GM10847 (cell line): ENCODE measurements around the gene SLC26A2.

Experiments used
- POLR2A ChIP-seq: IDR thresholded peaks from 2 replicates; pipeline ENCODE4 v1.6.1; 2011; ENCODE audit not compliant: insufficient read length; ENCODE audit errors: extremely low read depth

SLC26A2 gene

DNA sequence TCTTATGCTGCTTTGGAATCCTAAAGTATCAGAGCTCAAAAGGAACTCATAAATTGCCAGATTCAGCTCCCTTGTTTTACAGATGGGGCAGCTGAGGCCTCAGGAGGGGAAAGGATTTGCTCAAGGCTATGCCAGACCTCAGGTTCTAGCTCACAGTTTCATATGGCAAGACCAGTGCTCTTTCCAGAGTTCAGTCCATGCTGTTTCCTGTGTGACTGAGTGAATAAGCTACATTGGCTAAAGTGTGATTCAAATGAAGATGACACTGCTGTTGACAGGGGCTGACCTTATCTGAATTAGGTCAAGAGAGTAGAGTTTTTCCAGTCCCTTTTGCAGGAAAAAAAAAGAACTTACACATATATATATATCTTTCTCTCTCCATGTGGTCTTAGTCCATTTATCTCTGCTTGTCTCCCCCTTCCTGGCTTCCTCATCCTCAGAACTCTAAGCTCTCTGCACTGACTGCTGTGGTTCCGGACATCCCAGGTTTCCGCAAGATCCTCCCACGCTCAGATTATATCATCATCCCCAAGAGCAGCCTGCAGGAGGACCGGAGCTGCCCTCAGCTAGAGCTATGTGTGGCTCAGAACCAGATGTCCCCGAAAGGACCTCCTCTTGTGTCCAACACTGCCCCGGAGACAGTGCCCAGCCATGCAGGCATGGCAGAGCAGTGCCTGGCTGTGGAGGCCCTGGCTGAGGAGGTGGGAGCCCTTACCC, 49.3 kb downstream of the SLC26A2 start:
- no peak for TF ChIP-seq POLR2A

DNA sequence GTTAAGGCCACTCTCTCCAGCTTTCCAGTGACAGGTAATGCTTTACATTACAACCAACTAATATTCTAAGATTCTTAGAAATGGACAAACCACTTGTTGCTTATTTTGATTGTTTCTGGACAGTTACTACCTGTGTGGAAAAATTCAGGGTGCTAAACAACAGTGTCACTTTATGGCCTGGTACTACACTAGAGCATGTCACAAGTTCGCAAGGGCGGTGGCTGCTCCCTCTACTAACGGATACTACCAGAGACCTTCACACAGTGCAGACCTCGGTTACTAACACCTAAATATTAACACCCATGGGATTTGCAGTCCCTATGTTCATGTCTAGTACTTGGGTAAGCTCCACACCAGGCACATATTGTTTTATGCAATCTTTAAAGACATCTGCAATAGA, 53.4 kb downstream of the SLC26A2 start:
- TF ChIP-seq POLR2A: no peak

DNA sequence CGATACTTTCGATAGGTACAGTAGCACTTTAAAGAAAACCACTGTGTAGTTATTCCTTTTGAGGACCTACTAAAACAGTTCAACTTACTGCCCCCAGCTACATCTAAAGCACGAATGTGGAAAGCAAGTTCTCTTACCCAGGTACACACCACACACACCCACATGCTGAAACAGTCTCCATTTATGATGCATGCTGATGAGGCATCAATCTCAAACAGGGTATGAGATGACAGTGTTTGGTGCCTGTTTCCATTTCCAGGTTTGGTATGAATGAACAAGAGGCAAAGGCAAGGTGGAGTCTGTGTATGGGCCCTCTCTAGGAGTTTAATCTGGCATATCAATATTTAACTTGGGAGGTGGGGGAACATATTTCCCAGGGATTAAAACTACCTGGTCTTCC, 53.9 kb downstream of the SLC26A2 start:
- TF ChIP-seq POLR2A: no peak

DNA sequence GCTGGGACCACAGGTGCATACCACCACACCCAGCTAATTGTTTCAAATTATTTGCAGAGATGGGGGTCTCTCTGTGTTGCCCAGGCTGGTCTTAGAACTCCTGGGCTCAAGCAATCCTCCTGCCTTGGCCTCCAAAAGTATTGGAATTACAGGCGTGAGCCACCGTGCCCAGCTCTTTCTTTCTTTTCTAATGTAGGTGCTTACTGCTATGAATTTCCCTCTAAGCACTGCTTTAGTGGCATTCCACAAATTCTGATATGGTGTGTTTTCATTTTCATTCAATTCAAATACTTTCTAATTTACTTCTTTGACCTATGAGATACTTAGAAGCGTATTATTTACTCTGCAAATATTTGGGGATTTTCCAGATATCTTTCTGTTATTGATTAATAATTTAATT, 54.9 kb downstream of the SLC26A2 start:
- TF ChIP-seq POLR2A: no peak

DNA sequence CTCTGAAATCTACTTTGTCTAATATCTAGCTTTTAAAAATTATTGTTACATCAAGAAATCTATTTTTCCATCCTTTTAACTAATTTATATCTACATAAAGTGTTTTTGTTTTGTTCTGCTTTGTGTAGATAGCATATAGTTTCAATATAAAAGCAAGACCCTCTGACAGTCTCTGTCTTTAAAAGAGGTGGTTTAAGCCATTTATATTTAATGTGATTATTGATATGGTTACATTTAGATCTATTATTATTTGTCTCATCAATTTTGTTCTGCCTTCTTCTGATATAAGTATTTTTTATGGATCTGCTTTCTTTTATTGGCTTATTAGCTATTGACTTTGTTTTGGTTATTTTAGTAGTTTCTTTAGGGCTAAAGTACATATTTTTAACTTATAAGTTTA, 56.0 kb downstream of the SLC26A2 start:
- no peak for TF ChIP-seq POLR2A

DNA sequence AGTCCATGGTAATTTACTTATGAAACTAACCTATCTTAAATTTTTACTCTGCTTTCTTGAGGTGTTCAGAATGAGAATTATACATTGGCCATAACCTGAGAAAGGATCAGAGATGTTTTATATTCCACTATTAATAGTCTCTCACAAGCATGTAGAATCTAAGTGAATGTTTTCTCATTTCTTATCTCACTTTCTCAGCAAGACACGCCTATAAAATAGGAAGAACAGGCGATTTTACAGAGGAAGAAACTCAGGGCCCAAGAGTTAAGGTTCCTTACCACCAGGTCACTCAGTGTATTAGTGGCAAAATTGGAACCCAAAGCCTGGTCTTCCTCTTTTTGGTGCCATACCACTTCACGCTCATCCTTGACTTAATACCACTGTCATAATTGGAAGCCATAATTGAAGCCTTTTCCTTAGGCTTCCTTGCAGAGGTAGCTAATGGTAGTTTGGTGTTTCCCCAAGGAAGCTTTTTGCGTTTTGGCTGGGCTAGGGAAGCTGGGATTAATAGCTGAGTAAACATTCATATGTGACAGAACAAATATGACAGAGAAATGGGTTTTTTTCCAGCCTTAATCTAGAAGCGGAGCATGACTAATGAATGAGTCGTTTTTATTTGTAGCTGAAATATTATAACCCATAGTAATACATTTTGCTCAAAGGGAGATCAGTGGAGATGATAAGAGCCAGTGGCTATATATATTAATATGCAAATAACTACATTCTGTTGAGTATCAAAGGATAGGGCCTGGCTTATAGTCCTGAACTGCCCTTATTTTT, 56.9 kb downstream of the SLC26A2 start:
- TF ChIP-seq POLR2A: no peak

DNA sequence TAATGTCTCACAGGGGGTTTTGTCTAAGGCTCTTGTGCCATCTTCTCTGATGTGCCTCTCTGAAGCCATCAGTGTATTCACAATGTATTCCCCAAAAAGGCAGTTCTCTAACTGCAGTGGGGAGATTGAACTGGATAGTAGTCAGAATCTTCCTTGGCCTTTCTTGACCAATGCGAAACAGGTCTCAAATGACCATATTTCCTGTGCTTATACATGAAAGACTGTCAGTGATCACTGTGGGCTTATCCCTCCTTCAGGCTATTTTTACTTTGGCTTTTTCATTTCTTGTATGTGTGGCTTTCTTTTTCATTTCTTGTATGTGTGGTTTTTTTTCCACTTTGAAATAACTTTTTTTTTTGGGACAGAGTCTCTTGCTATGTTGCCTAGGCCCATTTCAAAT, 59.7 kb downstream of the SLC26A2 start:
- no peak for TF ChIP-seq POLR2A

DNA sequence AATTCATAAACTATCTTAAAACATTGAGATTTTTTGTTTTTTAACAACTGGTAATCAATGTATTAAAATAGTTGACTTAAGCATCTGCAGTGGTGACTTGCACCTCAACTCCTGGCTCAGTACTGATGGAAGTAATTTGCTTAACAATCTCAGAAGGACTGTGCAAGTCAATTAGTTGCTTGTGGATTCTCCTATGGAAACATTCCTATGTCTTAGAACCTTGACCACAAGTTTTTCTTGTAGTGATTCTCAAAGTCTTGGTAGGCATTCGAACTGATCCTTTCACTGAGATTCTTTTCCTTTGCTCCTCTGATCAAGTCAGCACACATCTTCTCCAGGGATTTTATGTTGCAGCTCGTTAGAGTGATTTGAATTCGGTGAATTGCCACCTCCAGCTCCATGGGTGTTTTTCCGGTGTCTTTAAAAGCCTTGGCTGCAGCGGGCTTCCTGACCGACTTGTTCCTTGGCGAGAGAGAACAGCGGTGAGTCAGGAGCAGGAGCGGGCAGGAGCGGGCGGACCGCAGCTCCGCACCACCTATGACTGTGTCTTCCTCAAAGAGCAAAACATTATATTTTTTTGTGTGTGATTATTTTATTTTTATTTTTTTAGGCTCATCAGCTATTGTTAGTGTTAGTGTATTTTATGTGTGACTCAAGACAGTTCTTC, 61.1 kb downstream of the SLC26A2 start:
- TF ChIP-seq POLR2A: no peak

DNA sequence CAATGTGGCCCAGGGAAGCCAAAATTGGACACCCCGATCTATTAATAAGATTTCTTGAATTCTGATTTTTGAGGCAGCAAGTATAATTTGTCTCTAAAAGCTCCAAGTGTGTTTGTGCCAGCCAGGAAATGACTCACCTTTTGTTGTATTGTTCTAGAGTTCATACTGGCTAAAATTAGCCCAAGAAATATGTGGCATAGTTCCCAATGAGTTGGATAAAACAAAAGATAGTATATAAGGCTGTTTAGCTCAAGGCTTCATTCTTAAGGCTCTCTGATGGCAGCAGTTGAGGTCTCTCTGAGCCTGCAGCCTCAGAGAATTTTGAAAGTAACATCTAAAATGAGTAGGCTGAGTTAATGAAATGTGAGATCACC, 61.6 kb downstream of the SLC26A2 start:
- no peak for TF ChIP-seq POLR2A

DNA sequence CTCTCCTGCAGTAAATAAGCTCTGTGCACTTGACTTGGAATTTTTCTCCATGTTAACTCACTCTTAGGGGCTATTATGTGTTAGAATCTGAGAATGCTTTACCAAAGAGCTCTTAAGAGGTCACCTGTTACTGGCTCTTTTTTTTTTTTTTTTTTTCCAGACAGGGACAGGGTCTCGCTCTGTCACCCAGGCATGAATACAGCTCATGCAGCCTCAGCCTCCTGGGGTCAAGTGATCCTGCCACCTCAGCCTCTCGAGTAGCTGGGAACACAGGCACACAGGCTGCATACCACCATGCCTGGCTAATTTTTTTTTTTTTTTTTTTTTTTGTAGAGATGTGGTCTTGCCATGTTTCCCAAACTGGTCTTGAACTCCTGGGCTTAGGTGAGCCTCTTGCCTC, 62.1 kb downstream of the SLC26A2 start:
- no peak for TF ChIP-seq POLR2A

DNA sequence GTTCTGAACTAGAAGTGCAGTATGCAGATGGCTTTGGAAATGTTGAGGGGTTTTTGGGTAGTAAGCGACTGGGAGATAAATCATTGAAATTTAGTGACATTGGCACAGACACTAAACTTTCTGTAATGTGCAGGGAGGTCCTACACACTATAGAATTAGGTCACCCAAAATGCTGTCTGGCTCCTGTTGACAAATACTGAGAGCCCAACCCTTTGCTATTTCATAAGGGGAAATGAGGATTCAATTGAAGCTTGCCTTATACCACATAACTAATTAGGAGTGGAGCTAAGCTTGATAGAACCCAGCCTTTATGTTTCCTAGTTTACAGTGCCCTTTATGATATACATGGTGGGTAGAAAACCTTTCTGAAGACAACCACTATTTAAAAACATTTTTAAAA, 62.6 kb downstream of the SLC26A2 start:
- no peak for TF ChIP-seq POLR2A

DNA sequence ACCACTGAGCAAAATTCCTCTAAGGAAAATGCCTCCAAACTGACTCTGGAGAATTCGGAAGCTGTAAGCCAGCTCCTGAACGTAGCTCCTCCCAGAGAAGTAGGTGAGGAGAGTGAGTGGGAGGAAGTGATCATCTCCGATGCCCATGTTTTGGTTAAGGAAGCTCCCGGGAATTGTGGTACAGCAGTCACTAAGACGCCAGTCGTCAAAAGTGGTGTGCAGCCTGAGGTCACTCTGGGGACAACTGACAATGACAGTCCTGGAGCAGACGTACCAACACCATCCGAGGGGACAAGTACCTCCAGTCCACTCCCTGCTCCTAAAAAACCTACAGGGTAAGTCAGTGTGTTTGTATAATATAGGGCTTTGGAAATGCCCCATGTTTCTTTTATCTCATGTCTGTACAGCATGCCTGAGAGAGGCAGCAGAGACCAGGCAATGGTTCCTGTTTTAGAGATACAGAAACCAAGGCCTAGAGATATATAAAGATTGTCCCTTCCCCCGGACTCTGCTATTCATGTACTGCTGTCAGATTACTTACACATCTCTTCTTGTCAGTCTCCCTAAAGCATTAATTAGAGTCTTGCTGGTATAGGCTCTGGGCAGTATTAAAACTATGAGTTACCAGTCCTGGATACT, 63.9 kb downstream of the SLC26A2 start:
- no peak for TF ChIP-seq POLR2A

DNA sequence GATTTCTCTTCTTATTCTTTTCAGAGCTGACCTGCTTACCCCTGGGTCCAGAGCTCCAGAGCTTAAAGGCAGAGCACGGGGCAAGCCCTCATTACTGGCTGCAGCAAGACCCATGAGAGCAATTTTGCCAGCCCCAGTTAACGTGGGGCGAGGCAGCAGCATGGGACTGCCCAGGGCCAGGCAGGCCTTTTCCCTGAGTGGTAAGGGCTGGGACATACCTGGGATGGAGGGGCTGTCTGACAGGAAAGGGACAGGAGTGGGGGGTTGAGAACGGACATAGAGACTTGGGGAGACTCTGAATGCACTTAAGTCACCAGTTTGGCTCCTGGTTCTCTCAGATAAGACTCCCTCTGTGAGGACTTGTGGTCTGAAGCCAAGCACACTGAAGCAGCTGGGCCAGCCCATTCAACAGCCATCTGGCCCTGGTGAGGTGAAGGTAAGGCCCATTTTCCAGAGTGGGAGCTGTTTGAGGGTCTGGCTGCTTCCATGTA, 66.2 kb downstream of the SLC26A2 start:
- TF ChIP-seq POLR2A: no peak

DNA sequence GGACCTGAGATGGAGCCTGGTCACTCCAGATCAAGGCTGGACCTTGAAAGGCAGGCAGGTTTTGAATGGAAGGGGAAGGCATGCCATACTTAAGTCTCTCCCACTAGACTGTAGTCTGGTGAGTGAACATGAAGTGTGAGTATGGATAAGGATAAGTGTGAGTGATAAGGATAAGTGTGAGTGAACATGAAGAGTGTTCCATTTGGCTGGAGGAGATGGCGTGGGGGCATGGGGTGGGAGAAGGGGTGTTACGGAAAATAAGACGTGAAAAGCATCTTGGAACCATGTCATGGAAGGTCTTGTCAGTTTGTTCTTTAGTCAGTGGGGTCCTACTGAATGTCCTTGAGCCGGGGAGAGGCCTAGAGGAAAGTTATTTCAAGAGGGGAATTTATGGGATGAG, 72.8 kb downstream of the SLC26A2 start:
- TF ChIP-seq POLR2A: no peak

DNA sequence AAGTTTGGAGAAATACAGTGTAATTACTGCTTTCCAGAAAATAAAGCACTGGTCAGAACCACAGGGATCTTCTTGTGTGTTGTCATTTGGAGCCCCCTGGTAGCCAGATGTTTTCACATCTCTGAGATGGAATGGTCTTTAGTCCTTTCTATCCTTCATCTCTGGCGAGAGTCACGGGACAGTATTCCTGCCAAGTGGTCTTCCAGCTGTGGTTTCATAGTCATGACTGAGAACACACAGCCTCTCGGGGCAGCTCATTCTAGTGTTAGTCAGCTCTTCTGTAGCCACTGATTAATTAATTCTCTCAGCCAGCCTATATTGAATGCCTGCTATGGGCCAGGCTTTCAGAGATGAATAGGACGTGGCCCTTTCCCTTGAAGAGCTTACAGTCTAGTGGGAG, 74.1 kb downstream of the SLC26A2 start:
- no peak for TF ChIP-seq POLR2A

DNA sequence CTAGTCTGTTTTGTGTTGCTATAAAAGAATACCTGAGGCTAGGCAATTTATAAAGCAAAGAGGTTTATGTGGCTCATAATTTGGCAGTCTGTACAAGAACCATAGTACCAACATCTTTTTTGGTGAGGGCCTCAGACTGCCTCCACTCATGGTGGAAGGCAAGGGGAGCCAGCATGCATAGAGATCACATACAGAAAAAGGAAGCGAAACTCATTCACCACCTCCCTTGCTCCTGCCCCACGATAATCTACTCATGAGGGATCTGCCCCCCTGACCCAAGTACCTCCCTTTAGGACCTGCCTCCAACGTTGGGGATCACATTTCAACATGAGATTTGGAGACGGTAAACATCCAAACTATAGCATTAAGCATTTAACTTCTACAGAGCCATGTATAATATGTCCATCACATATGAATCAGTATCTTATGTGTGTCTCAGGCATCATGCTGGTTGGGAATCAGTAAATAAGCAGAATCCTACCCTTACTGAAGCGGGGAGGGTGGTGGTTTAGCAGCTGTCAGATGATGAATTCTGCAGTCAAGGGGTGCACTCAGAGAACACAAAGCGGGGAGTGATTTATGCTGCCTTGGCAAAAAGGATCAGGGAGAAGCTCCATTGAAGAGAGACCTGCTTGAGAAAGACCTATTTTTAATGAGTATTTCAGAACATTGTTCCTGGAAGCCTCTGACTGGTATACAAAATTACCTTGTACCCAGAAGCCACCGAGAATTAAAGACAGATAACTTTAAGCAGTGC, 74.8 kb downstream of the SLC26A2 start:
- TF ChIP-seq POLR2A: no peak

DNA sequence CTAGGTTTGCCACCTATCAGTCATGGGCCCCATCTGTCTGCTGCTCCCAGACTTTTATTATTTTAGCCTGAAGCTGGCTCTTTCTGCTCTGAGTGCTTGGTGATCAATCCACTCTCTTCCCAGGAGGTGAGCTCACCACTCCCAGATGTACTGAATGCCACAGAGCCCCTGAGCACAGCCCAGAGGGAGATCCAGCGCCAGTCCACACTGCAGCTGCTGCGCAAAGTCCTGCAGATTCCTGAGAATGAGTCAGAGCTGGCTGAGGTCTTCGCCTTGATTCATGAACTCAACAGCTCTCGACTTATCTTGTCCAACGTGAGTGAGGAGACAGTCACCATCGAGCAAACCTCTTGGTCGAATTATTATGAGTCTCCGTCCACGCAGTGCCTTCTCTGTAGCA, 76.0 kb downstream of the SLC26A2 start:
- no peak for TF ChIP-seq POLR2A
